ENCODE data around the gene BBS12.

Gene BBS12

DNA sequence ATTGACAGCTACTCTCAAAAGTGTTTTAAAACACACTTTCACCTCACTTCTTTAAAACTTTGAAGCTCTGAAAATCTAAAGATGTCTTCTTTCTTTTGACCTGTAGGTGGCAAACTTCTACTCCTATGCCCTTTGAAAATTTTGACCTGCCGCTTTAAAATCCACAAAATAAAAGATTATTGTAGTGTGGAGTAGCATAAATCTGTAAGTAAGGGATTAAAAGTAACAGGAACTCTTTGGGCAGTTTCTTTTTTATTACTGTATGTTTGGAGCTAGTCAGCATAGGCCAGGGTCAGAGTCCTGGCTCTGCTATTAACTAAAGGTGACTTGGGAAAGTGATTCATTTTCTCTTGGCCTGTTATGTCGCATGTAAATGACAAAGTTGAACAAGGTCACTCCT lies 25.5 kb downstream of the BBS12 start:
- TF ChIP-seq, protein P1, sequence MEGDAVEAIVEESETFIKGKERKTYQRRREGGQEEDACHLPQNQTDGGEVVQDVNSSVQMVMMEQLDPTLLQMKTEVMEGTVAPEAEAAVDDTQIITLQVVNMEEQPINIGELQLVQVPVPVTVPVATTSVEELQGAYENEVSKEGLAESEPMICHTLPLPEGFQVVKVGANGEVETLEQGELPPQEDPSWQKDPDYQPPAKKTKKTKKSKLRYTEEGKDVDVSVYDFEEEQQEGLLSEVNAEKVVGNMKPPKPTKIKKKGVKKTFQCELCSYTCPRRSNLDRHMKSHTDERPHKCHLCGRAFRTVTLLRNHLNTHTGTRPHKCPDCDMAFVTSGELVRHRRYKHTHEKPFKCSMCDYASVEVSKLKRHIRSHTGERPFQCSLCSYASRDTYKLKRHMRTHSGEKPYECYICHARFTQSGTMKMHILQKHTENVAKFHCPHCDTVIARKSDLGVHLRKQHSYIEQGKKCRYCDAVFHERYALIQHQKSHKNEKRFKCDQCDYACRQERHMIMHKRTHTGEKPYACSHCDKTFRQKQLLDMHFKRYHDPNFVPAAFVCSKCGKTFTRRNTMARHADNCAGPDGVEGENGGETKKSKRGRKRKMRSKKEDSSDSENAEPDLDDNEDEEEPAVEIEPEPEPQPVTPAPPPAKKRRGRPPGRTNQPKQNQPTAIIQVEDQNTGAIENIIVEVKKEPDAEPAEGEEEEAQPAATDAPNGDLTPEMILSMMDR (IDR thresholded peaks at IDR 0.05) = peak; percentile 62

DNA sequence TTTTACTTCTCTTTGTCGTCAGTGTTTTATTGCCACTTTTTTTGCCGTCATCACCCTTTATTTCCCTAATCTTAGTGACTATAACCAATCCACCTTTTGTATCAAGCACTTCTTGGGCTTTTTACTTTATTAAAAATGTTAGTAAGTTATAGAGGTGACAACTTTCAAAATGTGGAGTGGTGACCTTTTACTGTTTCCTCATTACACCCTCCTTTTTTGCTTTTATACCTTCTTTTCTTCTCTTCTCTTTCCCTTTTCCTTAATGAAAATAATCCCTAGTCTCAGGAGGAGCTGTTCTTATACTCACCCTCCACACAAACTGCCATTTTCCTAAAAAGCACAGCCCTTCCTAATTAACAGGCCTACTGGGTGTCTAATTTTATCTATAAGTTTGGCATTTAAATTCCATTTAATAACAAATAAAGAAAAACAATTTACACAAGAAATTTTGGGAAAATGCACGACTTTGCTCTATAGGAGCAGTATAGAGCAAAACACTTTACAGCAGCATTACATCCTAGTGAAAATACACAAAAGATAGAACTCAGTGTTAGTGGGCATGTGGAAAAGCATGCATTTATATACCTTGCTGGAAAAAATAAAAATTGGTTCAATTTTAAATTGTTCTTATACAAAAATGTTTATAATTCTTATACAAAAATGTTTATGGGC lies 27.3 kb downstream of the BBS12 start:
- TF ChIP-seq, protein P1 (IDR thresholded peaks at IDR 0.05) = no peak

DNA sequence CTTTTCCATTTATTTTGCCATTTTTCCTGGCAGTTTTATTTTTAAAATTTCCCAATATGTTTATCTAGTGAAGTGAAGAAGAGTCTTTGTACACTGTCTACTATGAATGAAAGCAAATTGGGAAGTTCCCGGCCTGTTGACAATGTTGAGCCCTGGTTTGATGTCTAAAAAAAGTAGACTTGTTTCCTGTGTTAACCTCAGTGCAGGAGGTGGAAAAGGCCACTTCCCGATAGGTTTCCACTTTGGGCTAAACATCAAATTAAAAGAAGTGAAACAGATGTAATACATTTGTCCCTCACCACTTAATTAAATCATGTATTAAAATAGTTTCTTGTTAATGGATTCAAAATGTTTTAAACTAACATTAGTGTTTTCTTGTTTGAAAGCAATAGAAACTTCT lies 30.0 kb downstream of the BBS12 start:
- TF ChIP-seq, protein P1 (IDR thresholded peaks at IDR 0.05) = no peak

DNA sequence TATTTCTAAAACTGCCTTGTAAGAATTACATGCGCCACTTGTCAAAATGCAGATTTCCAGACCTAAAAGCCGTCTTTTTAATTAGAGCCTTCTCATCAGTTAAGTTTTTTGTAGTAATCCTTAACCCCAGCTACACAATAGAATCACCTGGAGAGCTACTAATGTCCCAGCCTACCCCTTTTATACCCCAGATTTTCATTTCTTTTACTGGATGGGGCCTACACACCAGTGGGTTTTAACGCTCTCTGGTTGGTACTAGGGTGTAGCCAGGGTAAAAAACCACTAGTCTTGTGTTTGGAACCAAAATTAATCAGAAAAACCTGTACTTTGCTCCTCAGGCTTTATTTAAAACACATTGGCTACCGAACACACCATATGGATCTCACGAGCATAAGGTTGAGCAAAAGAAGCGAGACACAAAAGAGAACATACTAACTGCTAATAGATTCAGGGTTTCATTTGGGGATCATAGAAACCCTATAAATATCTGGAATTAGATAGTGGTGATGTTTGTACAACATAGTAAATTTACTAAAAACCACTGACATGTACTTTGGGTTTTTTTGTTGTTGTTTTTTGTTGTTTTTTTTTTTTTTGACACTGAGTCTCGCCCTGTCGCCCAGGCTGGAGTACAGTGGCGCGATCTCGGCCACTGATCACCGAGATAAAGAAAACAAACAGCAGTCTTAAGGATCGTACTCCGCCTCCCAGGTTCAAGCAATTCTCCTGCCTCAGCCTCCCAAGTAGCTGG lies 30.6 kb downstream of the BBS12 start:
- TF ChIP-seq, protein P1 (IDR thresholded peaks at IDR 0.05) = no peak

DNA sequence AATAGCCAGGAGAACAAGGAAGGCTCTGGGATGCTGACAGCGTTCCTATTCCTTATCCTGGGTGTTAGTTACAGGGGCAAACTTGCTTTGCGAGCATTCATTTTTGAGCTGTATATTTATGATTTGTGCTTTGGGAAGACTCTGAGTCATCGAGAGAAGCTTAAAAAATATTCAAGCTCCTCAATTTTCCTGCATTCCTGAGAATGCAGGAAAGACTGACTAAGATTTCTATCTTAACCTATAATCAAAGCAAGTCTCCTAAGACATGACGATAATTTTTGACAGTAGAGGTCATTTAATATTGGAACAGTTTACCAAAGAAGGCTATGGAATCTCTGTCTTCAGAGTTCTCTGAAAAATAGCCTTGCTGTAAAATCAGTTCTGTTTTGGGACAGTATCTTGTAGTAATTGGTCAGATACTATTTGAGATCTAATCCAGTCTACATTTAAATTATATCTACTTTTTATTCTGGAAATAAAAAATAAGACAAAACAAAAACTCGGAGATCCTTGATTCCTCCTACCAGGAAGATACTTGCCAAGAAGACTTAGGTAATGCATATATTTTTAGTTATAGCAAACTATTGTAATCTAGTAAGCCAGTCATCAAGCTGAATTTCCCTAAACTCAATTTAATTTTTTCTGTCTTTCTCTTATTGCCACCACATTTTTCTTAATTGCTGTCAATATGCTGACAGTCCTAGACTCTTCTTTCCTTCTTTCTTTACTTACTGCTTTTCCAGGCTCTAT lies 31.7 kb downstream of the BBS12 start:
- TF ChIP-seq, protein P1 (IDR thresholded peaks at IDR 0.05) = no peak

DNA sequence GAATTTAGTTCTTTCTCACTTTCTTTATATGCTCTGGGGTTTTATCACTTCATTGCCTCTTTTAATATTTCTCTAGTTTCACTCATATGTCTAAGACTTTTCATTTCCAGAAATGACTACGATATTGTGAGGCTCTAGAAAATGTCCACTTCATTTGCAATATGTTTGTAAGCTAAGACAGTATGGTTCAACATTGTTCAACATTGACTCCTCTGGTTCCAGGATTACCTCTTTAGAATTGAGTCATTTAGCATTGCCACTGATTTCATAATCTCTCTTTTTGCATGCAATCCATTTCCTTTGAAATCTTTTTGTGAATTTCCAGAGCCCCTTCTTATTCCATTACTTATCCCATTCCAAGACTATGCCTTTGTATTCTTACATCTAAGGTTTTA lies 32.3 kb downstream of the BBS12 start:
- TF ChIP-seq, protein P1 (IDR thresholded peaks at IDR 0.05) = no peak

DNA sequence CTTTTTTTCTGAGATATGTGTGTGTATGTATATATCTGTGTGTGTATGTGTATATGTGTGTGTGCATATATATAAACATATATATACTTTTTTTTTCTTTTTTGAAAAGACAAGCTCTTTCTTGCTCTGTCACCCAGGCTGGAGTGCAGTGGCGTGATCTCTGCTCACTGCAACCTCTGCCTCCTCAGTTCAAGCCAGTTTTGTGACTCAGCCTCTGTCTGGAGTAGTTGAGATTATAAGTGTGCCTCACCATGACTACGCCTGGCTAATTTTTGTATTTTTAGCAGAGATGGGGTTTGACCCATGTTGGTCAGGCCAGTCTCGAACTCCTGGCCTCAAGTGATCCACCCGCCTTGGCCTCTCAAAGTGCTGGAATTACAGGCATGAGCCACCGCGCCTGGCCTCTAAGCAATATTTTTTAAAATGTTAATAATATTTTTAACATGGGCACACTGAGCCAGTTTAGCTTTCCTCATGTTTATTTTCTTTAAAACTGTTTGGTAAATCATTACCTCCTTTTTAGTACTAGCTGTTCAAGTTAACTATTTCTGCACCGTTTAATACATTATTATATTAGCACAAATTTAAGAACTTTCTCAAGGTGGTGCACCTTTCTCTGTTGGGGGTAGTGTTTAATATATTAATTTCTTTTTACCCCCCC lies 33.3 kb downstream of the BBS12 start:
- TF ChIP-seq, protein P1 (IDR thresholded peaks at IDR 0.05) = no peak

Measured in LNCAP (cell line).